ENCODE data around the gene PKHD1.

The PKHD1 gene

DNA sequence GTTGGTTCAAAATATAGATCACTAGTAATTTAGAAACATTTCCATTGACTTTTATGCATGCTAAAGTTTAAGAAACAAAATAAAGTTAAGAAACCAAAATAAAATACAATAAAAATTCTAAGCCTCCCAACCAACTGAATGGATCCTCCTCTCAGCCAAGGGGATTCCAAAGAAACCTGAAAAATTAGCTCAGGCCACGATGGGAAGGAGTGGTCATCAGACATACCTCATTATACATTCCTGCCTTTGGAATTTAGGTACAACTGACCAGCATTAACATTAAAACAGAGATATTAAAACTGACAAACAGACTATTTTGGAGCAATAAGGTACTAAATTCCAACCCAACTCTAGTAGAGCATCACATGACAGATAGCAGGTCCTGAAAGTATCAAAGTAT lies 275.2 kb downstream of the PKHD1 start:
- Histone ChIP-seq H3K4me3 (ENCODE audit: extremely low read depth, insufficient read depth, low read length, poor library complexity, severe bottlenecking) (no peak overlapping the region), H3K9me3 (ENCODE audit: control insufficient read depth, low read length) (peaks cover 4% of the 10 kb centered on the region), H3K36me3 (ENCODE audit: control insufficient read depth, insufficient read depth, low read length) (no peaks in the 10 kb centered on the region), H3K4me1 (ENCODE audit: control insufficient read depth, insufficient read depth, low read length, poor library complexity, severe bottlenecking) (no peaks in the 10 kb centered on the region), H3K27ac (ENCODE audit: low read depth, low read length, severe bottlenecking) (no peak overlapping the region)
- WGBS, 2 experiments (ENCODE audit: insufficient coverage in 2 of 2), result 88 to 89% methylated on average over 1 of the region's 1 CpG

DNA sequence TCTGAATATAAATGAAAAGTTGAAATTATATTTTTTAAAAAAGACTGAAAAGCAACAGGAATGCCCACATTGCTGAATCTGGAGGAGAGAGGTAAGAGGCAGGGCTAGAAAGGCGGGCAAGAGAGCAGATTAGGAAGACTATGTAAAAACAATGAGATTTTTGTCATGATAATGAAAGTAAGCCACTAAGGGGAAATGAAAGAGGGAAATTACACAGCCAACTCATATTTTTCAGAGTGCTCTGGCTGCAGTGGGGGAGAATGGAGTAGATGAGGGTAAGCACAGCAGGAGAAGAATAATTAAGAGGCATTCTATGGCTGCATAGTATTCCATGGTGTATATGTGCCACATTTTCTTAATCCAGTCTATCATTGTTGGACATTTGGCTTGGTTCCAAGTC lies 281.9 kb downstream of the PKHD1 start:
- Histone ChIP-seq H3K4me3 (ENCODE audit: extremely low read depth, insufficient read depth, low read length, poor library complexity, severe bottlenecking) (no peak overlapping the region), H3K9me3 (ENCODE audit: control insufficient read depth, low read length) (peaks cover 3% of the 10 kb centered on the region), H3K4me1 (ENCODE audit: control insufficient read depth, insufficient read depth, low read length, poor library complexity, severe bottlenecking) (no peaks in the 10 kb centered on the region), H3K36me3 (ENCODE audit: control insufficient read depth, insufficient read depth, low read length) (no peaks in the 10 kb centered on the region), H3K27ac (ENCODE audit: low read depth, low read length, severe bottlenecking) (no peak overlapping the region)
- WGBS, 2 experiments (ENCODE audit: insufficient coverage in 2 of 2), result 100% methylated on average over 1 of the region's 1 CpG; no CpG with 5 or more reads in 1 of the 2 experiments

DNA sequence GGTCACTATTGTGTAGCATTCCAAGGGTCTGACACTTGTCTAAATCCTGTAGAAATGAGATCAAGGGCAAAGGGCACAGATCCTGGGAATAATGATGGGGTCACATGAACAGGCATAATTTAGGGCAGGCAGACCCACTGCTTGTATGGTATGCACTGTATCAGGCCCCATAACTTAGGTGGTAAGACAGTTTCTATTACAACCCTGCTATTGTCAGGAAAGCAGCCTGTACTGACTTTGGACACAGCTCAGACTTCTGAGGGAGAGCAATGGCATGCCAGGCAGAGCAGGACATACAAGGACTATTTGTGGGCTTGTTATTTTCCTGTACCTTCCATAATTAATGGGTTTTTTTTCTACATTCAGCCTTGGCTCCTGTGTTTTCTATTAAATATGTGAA lies 286.8 kb downstream of the PKHD1 start:
- Histone ChIP-seq H3K36me3 (ENCODE audit: control insufficient read depth, insufficient read depth, low read length) (no peaks in the 10 kb centered on the region), H3K9me3 (ENCODE audit: control insufficient read depth, low read length) (no peaks in the 10 kb centered on the region), H3K27ac (ENCODE audit: low read depth, low read length, severe bottlenecking) (no peak overlapping the region), H3K4me1 (ENCODE audit: control insufficient read depth, insufficient read depth, low read length, poor library complexity, severe bottlenecking) (no peaks in the 10 kb centered on the region), H3K4me3 (ENCODE audit: extremely low read depth, insufficient read depth, low read length, poor library complexity, severe bottlenecking) (no peak overlapping the region)

GRCh38 chr6:51793393-51793792 lies 294.0 kb downstream of the PKHD1 start:
- H3K9me3 ChIP-seq (ENCODE audit: control insufficient read depth, low read length), result no peaks in the 10 kb centered on the region
- 65 to 91% methylated on average over 3 of the region's 3 CpGs for WGBS, 2 experiments (ENCODE audit: insufficient coverage in 2 of 2)
- H3K27ac ChIP-seq (ENCODE audit: low read depth, low read length, severe bottlenecking), result no peak overlapping the region
- H3K4me1 ChIP-seq (ENCODE audit: control insufficient read depth, insufficient read depth, low read length, poor library complexity, severe bottlenecking), result no peaks in the 10 kb centered on the region
- H3K4me3 ChIP-seq (ENCODE audit: extremely low read depth, insufficient read depth, low read length, poor library complexity, severe bottlenecking), result no peak overlapping the region
- H3K36me3 ChIP-seq (ENCODE audit: control insufficient read depth, insufficient read depth, low read length), result no peaks in the 10 kb centered on the region

- no peak overlapping the region for H3K4me3 ChIP-seq (ENCODE audit: extremely low read depth, insufficient read depth, low read length, poor library complexity, severe bottlenecking)
- H3K27ac ChIP-seq (ENCODE audit: low read depth, low read length, severe bottlenecking), result no peak overlapping the region
- no CpG with 5 or more reads among the region's 1 CpG for WGBS, 2 experiments (ENCODE audit: insufficient coverage in 2 of 2)
- no peaks in the 10 kb centered on the region for H3K9me3 ChIP-seq (ENCODE audit: control insufficient read depth, low read length)
- no peaks in the 10 kb centered on the region for H3K36me3 ChIP-seq (ENCODE audit: control insufficient read depth, insufficient read depth, low read length)
- no peaks in the 10 kb centered on the region for H3K4me1 ChIP-seq (ENCODE audit: control insufficient read depth, insufficient read depth, low read length, poor library complexity, severe bottlenecking)
These were observed 295.0 kb downstream of the PKHD1 start for GRCh38 chr6:51792273-51793030.

DNA sequence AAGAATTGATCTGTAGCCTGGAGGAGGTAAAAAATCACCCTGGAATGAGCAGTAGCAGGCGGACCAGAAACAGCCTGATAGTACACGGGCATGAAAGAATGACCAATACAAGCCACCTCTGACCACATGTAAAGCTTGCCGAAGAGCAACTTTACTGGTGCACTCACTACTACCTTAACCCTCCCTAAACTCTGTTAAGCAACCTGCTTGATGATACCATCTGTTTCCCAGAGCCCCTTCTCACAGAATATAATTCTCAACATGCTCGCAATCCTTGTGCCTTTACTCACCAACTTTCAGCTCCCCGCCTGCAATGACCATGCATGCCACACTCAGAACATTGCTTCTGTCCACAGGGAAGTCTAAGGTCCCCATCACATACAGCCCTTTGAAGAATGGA lies 296.5 kb downstream of the PKHD1 start:
- Histone ChIP-seq H3K9me3 (ENCODE audit: control insufficient read depth, low read length) (no peaks in the 10 kb centered on the region), H3K36me3 (ENCODE audit: control insufficient read depth, insufficient read depth, low read length) (no peaks in the 10 kb centered on the region), H3K4me3 (ENCODE audit: extremely low read depth, insufficient read depth, low read length, poor library complexity, severe bottlenecking) (no peak overlapping the region), H3K27ac (ENCODE audit: low read depth, low read length, severe bottlenecking) (no peak overlapping the region), H3K4me1 (ENCODE audit: control insufficient read depth, insufficient read depth, low read length, poor library complexity, severe bottlenecking) (no peaks in the 10 kb centered on the region)
- WGBS, 2 experiments (ENCODE audit: insufficient coverage in 2 of 2), result 77 to 83% methylated on average over 3 to 5 of the region's 5 CpGs

DNA sequence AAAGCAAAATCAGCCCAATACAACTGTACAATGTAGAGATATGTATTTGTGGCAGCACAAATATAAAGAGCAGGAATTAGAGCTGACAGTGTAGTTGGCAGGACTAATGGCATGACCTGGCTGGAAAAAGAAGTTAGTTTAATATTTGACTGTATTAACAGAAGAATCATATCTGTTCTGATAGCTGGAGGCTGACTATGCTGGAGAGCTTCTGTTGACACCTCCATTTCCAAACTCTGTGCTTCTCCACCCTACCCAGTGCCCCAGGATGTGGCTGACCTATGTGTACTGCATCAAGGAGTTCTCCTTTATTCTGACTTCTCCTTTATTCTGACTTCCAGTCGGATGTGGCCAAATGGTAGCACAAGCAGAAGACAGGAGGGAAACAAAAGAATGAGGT lies 299.3 kb downstream of the PKHD1 start:
- Histone ChIP-seq H3K4me1 (ENCODE audit: control insufficient read depth, insufficient read depth, low read length, poor library complexity, severe bottlenecking) (no peaks in the 10 kb centered on the region), H3K36me3 (ENCODE audit: control insufficient read depth, insufficient read depth, low read length) (no peaks in the 10 kb centered on the region), H3K27ac (ENCODE audit: low read depth, low read length, severe bottlenecking) (no peak overlapping the region), H3K4me3 (ENCODE audit: extremely low read depth, insufficient read depth, low read length, poor library complexity, severe bottlenecking) (no peak overlapping the region), H3K9me3 (ENCODE audit: control insufficient read depth, low read length) (no peaks in the 10 kb centered on the region)
- no CpG with 5 or more reads among the region's 1 CpG for WGBS, 2 experiments (ENCODE audit: insufficient coverage in 2 of 2)

- Histone ChIP-seq H3K9me3 (ENCODE audit: control insufficient read depth, low read length) (no peaks in the 10 kb centered on the region), H3K36me3 (ENCODE audit: control insufficient read depth, insufficient read depth, low read length) (no peaks in the 10 kb centered on the region), H3K4me3 (ENCODE audit: extremely low read depth, insufficient read depth, low read length, poor library complexity, severe bottlenecking) (no peak overlapping the region), H3K4me1 (ENCODE audit: control insufficient read depth, insufficient read depth, low read length, poor library complexity, severe bottlenecking) (no peaks in the 10 kb centered on the region), H3K27ac (ENCODE audit: low read depth, low read length, severe bottlenecking) (no peak overlapping the region)
- WGBS, 2 experiments (ENCODE audit: insufficient coverage in 2 of 2), result 30 to 53% methylated on average over 1 to 2 of the region's 2 CpGs
These were observed 308.7 kb downstream of the PKHD1 start for GRCh38 chr6:51778666-51779065.

DNA sequence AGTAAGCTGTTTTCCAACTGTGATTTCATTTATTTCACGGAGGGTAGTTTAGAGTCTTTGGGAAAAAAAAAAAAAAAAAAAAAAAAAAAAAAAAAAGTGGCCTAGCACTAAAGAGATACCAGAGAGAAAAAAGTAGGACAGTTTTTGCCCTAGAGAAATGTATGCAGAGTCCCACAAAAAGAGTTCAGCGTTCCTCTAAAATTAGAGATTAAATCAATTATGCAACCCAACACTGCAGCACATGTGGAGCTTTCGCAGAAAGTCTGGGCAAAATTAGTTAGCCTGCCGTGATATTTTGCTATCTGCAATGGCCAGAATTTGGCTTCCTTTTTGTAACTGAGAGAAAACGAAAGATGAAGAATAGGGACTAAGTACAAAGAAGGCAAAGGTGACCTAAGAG lies 309.8 kb downstream of the PKHD1 start:
- Histone ChIP-seq H3K27ac (ENCODE audit: low read depth, low read length, severe bottlenecking) (no peak overlapping the region), H3K4me1 (ENCODE audit: control insufficient read depth, insufficient read depth, low read length, poor library complexity, severe bottlenecking) (no peaks in the 10 kb centered on the region), H3K4me3 (ENCODE audit: extremely low read depth, insufficient read depth, low read length, poor library complexity, severe bottlenecking) (no peak overlapping the region), H3K36me3 (ENCODE audit: control insufficient read depth, insufficient read depth, low read length) (no peaks in the 10 kb centered on the region), H3K9me3 (ENCODE audit: control insufficient read depth, low read length) (no peaks in the 10 kb centered on the region)
- WGBS, 2 experiments (ENCODE audit: insufficient coverage in 2 of 2), result 83 to 93% methylated on average over 2 to 3 of the region's 5 CpGs

DNA sequence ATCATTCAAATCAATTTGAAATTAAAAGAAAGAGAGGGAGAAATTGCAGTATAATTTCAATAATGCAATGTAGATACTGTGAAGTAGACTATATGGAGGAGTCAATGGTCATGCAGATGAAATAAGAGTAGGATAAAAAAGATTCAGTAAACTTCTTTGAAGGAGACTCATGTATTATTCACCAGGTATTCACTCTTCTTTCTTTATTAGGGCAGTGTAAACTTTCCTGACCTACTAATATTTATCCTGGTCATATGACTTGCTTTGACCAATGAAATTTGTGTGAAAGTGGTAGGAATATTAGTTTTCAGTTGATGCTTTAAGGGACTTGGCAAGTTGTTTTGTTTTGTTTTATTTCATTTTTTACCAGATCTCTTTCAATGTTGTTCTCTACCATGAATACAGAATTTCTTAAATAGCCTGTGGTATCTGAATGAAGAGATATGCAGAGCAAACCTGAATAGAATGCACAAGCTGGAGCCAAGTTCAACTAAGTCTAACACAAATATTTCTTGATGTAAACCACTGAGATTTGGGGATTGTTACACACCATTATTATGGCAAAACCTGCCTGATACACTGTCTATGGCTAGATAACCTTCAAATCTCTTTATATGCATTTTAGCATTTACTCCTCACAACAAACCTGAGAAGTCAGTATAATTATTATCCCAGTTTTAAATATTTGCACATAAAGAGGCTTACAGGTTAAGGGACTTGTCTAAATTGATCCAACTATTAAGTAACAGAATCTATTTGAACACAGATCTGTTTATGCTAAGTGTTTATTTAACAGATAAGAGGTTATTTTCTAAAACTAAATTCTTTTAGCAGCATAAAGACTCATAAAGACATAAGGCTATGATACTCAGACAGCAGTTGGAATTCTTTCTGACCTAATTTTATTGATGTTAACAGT lies 311.2 kb downstream of the PKHD1 start:
- Histone ChIP-seq H3K4me1 (ENCODE audit: control insufficient read depth, insufficient read depth, low read length, poor library complexity, severe bottlenecking) (no peaks in the 10 kb centered on the region), H3K4me3 (ENCODE audit: extremely low read depth, insufficient read depth, low read length, poor library complexity, severe bottlenecking) (no peak overlapping the region), H3K9me3 (ENCODE audit: control insufficient read depth, low read length) (no peaks in the 10 kb centered on the region), H3K27ac (ENCODE audit: low read depth, low read length, severe bottlenecking) (no peak overlapping the region), H3K36me3 (ENCODE audit: control insufficient read depth, insufficient read depth, low read length) (no peaks in the 10 kb centered on the region)

- Histone ChIP-seq H3K27ac (ENCODE audit: low read depth, low read length, severe bottlenecking) (no peak overlapping the region), H3K4me1 (ENCODE audit: control insufficient read depth, insufficient read depth, low read length, poor library complexity, severe bottlenecking) (no peaks in the 10 kb centered on the region), H3K36me3 (ENCODE audit: control insufficient read depth, insufficient read depth, low read length) (no peaks in the 10 kb centered on the region), H3K4me3 (ENCODE audit: extremely low read depth, insufficient read depth, low read length, poor library complexity, severe bottlenecking) (no peak overlapping the region), H3K9me3 (ENCODE audit: control insufficient read depth, low read length) (no peaks in the 10 kb centered on the region)
These were observed 319.3 kb downstream of the PKHD1 start for GRCh38 chr6:51768087-51768486.
